SK-N-DZ (cell line): ENCODE measurements around the gene NPIPA3.
"Not testable (repeated sequence)": the region's sequence is repeated elsewhere in the genome, so short reads cannot be mapped to it uniquely, and the experiment has no call there.

Experiments used
- DNase-seq: peaks from one replicate; pipeline ENCODE4 v3.0.0-alpha.2; 2015; ENCODE audit warnings: low spot score

The NPIPA3 gene

GRCh38 chr16:14742273-14743128 is 39.3 kb downstream of the NPIPA3 start, which contains the start of gene NPIPA2:
TSS of gene NPIPA2 (plus strand) at chr16:14742533. CDS start at chr16:14748066, 5,533 bp downstream.
- DNase-seq: not testable (repeated sequence)

- not testable (repeated sequence) for DNase-seq
Observed at GRCh38 chr16:14773654-14774053, 70.4 kb downstream of the NPIPA3 start.

- not testable (repeated sequence) for DNase-seq
Observed at GRCh38 chr16:14775624-14776023, 72.4 kb downstream of the NPIPA3 start.
